Activated naive CD4-positive, alpha-beta T cell treated with anti-CD3 and anti-CD28 coated beads, Interleukin-2, amount 10 ng/mL, durations not matched to agents 7 days and 5 days (primary cell): Measurements from ENCODE around the gene SRGAP1.

Experiments
- CTCF ChIA-PET: fragments of 350-600 bp; sonication (Branson Sonifier 250); formaldehyde crosslinking; loops from one replicate; lab custom pipeline; 2021; ENCODE audit warnings: antibody characterized with exemption; lab: Charles Lee
- DNase-seq: peaks from one replicate; pipeline ENCODE4 v3.0.0-alpha.2; 2020
- H3K27ac Mint-ChIP-seq: one replicate; pipeline ENCODE4 v1.8.0; 2021; ENCODE audit warnings: mild to moderate bottlenecking, moderate library complexity, mixed read lengths
- H3K27me3 Mint-ChIP-seq: one replicate; pipeline ENCODE4 v1.8.0; 2021; ENCODE audit warnings: mild to moderate bottlenecking, mixed read lengths
- H3K36me3 Mint-ChIP-seq: one replicate; pipeline ENCODE4 v1.8.0; 2021; ENCODE audit warnings: mixed read lengths
- H3K4me1 Mint-ChIP-seq: one replicate; pipeline ENCODE4 v1.8.0; 2021; ENCODE audit warnings: mixed read lengths
- H3K4me3 Mint-ChIP-seq: one replicate; pipeline ENCODE4 v1.8.0; 2021; ENCODE audit warnings: mild to moderate bottlenecking, moderate library complexity, mixed read lengths
- H3K9me3 Mint-ChIP-seq: one replicate; pipeline ENCODE4 v1.8.0; 2021; ENCODE audit warnings: mixed read lengths

SRGAP1 gene

DNA sequence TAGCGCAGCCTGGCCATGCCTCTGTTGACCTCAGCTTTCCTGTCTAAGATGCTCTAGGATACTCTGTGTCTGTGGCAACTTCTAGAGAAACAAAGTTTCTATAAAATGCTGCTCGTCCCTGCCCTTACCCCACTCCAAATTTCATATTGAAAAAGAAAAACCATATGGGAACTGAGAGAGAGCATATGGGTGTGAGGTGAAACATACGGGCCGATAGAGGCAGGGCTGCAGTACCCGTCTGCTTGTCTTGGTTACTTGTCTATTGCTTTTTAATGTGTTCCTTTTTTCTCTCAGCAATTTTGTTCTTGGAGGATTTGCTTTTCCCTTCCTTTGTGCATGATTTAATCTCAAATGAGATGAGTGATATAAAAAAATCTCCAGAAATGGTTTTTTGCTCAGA, 113.0 kb downstream of the SRGAP1 start:
- Mint-ChIP-seq H3K27ac (no peak overlapping the region), H3K4me3 (no peak overlapping the region), H3K4me1 (no peaks in the 10 kb centered on the region), H3K36me3 (no peaks in the 10 kb centered on the region), H3K27me3 (peaks cover 3% of the 10 kb centered on the region), H3K9me3 (no peaks in the 10 kb centered on the region)
- DNase-seq: no peak
- CTCF ChIA-PET: interaction anchor here (0.7 kb wide), 1 partner anchor 394 kb away, joined by 3 read pairs; no protein-coding TSS in a partner anchor

DNA sequence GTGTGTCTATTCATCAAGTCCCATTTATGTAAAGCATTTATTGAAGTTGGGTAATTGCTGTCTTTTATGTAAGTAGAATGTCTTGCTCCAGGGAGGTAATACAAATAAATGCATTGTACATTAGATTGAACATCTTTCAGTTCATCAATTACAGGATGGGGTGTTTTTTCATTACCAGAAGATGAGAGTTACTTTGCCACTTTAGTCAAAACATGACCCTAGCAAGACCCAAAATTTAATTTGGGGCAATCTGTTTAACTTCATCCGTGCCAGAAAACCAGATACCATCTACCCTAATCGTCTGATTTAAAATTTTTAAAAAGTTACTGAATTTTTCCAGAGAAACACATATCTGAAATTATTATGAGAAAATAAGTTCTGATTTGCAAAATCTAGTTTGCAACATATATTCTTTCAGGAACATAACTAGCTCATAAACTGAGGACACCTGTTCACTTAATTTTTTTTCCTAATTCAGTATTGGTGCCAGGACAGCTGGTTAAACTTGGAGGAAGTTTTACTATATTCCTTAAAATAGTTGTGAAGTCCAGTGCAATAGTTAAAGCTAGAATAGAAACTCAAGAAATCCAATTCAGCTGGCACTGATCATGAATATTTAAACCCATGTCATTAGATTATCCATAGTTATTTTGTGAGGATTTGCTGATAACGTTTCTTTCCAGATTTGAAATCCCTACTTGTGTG, 114.5 kb downstream of the SRGAP1 start:
- H3K4me1 Mint-ChIP-seq: no peaks in the 10 kb centered on the region
- H3K9me3 Mint-ChIP-seq: no peaks in the 10 kb centered on the region
- H3K27ac Mint-ChIP-seq: no peak overlapping the region
- no peak overlapping the region for H3K4me3 Mint-ChIP-seq
- no peak for DNase-seq
- H3K27me3 Mint-ChIP-seq: no peaks in the 10 kb centered on the region
- CTCF ChIA-PET: no interaction called here
- H3K36me3 Mint-ChIP-seq: no peaks in the 10 kb centered on the region

DNA sequence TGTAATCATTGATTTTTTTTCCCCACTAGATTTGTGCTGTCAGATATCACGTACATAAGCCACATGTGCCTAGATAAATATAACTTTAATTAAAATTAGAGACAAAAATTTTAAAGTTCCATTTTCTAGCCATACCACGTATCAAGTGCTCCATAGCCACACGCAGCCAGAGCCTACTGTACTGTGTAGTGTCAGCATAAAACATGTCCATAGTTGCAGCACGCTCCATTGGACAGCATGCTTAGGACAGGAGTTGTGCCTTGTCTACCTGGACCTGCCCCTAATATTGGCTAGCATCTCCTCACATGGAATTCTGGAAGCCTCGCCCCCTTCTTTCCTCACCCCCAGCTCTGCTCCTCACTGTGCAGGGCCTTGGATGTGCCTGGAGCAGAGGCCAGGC, 116.5 kb downstream of the SRGAP1 start:
- Mint-ChIP-seq H3K4me1 (no peaks in the 10 kb centered on the region), H3K36me3 (no peaks in the 10 kb centered on the region), H3K27ac (no peak overlapping the region), H3K27me3 (no peaks in the 10 kb centered on the region), H3K9me3 (no peaks in the 10 kb centered on the region), H3K4me3 (no peak overlapping the region)
- no peak for DNase-seq
- CTCF ChIA-PET: no interaction called here

DNA sequence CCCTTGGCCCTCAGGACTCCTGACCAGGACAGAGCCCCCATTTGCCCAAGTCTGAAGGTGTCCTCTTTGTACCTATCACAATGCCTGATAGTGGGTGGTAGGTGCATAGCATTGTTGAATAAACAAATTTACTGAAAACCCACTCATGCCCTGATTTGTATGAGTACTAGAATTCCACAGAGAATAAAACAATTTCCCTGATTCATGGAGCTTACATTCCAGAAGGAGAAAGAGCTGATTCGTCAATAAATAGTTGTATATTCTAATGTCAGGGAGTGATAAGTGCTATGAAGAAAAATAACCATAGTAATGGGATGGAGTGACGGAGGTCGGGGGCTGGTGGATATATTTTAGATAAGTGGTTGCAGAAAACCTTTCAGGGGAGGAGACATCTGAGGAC, 117.0 kb downstream of the SRGAP1 start:
- no peaks in the 10 kb centered on the region for H3K9me3 Mint-ChIP-seq
- DNase-seq: no peak

DNA sequence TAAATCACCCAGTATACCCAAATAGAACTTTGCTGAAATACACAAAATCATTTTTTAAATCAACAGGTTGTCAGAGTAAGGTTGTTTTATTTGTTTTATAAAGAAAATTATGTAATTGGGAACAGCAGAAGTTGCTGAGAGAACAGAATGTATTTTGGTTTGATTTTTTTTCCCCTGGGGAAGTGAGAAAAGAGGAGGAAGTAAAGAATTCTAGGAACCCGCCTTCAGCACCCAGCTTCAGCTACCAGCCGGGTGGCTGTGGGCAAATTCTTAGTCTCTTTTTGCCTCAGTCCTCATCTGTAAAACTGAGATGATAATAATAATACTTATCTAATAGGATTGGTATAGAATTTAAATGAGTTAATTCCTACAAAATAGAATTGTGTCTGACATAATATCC, 119.4 kb downstream of the SRGAP1 start:
- no peaks in the 10 kb centered on the region for H3K4me1 Mint-ChIP-seq
- DNase-seq: no peak
- no peaks in the 10 kb centered on the region for H3K9me3 Mint-ChIP-seq
- CTCF ChIA-PET: no interaction called here
- H3K27ac Mint-ChIP-seq: no peak overlapping the region
- no peak overlapping the region for H3K4me3 Mint-ChIP-seq
- no peaks in the 10 kb centered on the region for H3K27me3 Mint-ChIP-seq
- H3K36me3 Mint-ChIP-seq: no peaks in the 10 kb centered on the region

More for the DNA sequence above, 117.0 kb downstream of the SRGAP1 start:
- no peaks in the 10 kb centered on the region for H3K27me3 Mint-ChIP-seq
- no peaks in the 10 kb centered on the region for H3K4me1 Mint-ChIP-seq
- H3K4me3 Mint-ChIP-seq: no peak overlapping the region
- CTCF ChIA-PET: no interaction called here
- H3K27ac Mint-ChIP-seq: no peak overlapping the region
- no peaks in the 10 kb centered on the region for H3K36me3 Mint-ChIP-seq

DNA sequence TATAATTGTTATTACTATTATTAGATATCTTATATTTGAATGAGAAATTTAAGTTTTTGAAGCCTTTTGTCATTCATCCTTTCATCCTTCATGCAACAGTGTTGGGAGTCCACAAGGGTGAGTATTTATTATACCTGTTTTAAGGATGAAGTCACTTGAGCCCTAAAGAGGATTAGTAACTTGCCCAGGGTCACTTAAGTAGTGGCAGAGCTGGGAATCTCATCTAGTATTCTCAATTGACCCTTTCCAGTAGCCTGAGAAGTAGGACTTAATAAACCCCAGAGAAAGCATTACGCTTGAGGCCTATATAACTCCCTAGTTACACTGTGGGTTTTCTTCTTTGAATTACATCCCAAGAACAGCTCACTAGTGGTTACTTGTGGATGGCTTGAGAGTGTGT, 119.8 kb downstream of the SRGAP1 start:
- no peak overlapping the region for H3K27ac Mint-ChIP-seq
- no peaks in the 10 kb centered on the region for H3K4me1 Mint-ChIP-seq
- no peak for DNase-seq
- no peaks in the 10 kb centered on the region for H3K36me3 Mint-ChIP-seq
- CTCF ChIA-PET: no interaction called here
- no peak overlapping the region for H3K4me3 Mint-ChIP-seq
- no peaks in the 10 kb centered on the region for H3K9me3 Mint-ChIP-seq
- H3K27me3 Mint-ChIP-seq: no peaks in the 10 kb centered on the region

DNA sequence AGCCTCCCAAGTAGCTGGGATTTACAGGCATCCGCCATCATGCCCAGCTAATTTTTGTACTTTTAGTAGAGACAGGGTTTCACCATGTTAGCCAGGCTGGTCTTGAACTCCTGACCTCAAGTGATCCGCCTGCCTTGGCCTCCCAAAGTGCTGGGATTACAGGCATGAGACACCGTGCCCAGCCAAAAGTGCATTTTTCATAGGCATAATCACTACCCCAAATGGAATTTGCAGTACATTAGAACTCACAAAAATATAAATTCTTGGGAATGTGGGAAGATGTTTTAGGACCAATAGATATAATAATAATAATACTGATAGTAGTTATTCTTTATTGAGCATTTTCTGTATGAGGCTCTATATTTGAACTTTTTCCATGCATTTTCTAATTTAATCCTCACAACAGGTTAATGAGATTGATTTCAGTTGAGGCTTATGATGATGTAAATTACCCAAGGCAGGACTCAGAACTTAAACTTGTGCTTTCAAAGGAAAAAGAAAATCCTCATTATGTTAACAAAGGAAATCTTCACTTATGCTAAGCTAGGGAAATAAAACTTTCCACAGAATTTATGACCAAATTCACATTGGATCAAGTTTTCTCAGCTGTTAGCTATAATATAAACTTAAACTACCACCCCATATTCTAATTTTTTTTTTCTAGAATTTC, 121.6 kb downstream of the SRGAP1 start:
- DNase-seq: no peak
- Mint-ChIP-seq H3K4me1 (no peaks in the 10 kb centered on the region), H3K27me3 (no peaks in the 10 kb centered on the region), H3K4me3 (no peak overlapping the region), H3K9me3 (no peaks in the 10 kb centered on the region), H3K27ac (no peak overlapping the region), H3K36me3 (no peaks in the 10 kb centered on the region)
- CTCF ChIA-PET: interaction anchor here (1.2 kb wide), 1 partner anchor 25 kb away, joined by 3 read pairs; no protein-coding TSS in a partner anchor

DNA sequence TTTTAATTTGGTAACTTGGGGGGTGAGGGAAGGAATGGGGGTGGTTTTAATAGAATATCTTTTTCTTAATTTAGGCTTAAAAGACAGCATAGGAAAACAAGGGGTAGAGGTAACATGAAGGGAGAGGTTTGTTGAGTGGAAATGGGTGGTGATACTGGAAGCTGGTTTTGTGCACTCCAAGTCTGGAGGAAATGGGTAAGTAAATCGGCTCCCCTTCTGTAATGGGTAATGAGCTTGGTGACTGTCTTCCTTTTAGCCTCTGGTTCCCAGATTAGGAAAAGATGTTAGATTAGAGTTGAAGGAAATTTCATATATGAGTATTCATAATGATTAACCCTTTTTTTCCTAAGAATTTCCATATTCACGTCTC, 122.1 kb downstream of the SRGAP1 start:
- H3K27ac Mint-ChIP-seq: no peak overlapping the region
- H3K27me3 Mint-ChIP-seq: no peaks in the 10 kb centered on the region
- CTCF ChIA-PET: interaction anchor here (1.2 kb wide), 1 partner anchor 24 kb away, joined by 3 read pairs; no protein-coding TSS in a partner anchor
- no peak for DNase-seq
- H3K4me3 Mint-ChIP-seq: no peak overlapping the region
- no peaks in the 10 kb centered on the region for H3K9me3 Mint-ChIP-seq
- no peaks in the 10 kb centered on the region for H3K4me1 Mint-ChIP-seq
- H3K36me3 Mint-ChIP-seq: no peaks in the 10 kb centered on the region

DNA sequence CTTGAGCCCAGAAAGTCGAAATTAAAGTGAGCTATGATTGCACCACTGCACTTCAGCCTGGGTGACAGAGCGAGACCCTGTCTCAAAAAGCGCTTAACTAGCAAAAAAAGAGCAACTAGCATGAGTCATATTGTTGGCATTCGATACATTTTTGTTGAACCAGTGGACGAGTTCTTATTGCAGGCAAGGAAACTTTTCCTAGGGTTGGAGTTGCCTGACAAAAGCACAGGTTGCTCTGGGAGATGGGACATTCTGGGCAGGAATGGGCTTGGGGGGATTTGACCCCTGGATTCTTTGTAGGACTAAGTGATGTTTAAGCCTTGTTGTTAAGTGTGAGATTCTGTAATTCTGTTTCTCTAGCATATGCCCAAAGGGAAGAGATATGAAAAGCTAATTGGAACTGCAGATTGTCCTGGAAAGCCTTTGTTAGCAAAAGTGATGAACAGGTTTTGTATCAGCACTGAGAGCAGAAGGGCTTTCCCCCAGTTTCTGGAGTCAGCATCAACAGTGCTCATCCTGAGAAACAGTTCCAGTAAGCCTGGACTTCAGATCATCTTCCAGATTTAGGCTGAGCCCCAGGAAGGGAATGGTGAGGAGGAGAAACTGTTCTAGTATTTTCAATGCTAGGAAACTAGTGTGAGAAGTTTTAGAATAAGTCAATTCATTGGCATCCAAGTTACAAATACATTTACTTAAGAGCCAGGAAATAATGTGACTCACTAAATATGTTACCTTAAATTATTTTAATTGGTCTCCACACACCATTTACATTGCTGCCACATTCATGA, 123.1 kb downstream of the SRGAP1 start:
- CTCF ChIA-PET: no interaction called here
- no peaks in the 10 kb centered on the region for H3K9me3 Mint-ChIP-seq
- H3K36me3 Mint-ChIP-seq: no peaks in the 10 kb centered on the region
- no peak overlapping the region for H3K4me3 Mint-ChIP-seq
- H3K27ac Mint-ChIP-seq: no peak overlapping the region
- H3K4me1 Mint-ChIP-seq: no peaks in the 10 kb centered on the region
- no peak for DNase-seq
- H3K27me3 Mint-ChIP-seq: no peaks in the 10 kb centered on the region

DNA sequence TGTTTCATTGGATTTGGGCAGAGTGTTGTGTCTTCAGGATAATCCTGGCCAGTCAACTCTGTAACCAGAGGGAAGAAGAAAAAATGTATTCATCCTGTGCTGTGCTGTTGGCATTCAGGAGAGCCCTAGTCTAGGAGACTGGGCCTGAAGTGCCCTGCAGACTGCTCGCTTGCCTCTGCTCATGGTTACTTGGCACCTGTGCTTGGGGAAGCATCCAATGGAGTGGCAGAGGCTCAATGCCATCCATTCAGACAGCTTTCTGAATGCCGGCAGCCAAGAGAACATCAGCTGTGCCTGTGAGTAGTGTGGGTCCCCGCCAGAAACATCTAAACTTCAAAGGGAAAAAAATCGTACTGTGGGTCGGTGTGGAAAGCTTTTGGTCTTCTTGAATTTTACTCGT, 124.2 kb downstream of the SRGAP1 start:
- Mint-ChIP-seq H3K9me3 (no peaks in the 10 kb centered on the region), H3K27ac (no peak overlapping the region), H3K36me3 (no peaks in the 10 kb centered on the region), H3K4me1 (no peaks in the 10 kb centered on the region), H3K27me3 (no peaks in the 10 kb centered on the region), H3K4me3 (no peak overlapping the region)
- no peak for DNase-seq
- CTCF ChIA-PET: no interaction called here

DNA sequence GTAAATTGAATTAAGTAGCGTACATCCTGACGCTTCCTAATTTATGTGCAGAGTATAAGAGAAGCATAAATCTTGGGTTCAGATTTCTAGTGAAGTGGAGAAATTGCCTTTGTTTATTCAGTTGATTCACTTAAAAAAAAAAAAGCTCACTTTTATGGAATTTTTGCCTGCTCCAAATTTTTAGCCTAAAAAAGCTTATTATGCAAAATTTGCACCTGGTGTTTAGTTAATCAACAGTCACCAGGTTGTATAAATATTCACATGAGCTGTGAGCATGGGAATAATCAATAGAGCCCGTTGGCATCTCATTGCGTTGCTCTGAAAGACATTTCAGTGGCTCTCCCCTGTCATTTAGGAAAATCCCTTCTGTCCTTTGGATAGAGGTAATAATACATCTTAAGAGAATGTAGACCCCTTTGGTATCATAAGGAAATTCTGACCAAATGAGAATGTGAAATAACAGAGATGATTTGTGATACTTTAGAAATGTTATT, 132.4 kb downstream of the SRGAP1 start:
- no peak for DNase-seq
- Mint-ChIP-seq H3K9me3 (no peaks in the 10 kb centered on the region), H3K4me1 (no peaks in the 10 kb centered on the region), H3K36me3 (no peaks in the 10 kb centered on the region), H3K27ac (no peak overlapping the region), H3K27me3 (peaks cover 4% of the 10 kb centered on the region), H3K4me3 (no peak overlapping the region)
- CTCF ChIA-PET: no interaction called here

DNA sequence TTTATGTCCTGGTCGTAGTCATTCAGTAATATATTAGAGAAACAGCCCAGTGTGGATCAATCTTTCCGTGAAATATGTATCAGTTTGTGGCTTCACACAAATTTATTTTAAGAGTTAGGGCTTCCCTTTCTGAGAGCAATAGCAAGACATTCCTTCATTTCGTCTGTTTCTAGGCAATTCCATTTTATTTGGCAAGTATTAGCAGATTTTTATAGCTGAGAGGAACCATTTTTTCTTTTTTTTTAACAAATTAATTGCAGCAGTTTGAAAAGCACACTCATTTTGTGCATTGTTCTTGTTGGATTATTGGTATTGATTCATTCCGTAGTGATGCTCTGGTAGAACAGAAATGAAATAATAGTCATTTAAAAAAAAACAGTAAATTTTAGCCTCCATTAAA, 132.9 kb downstream of the SRGAP1 start:
- no peaks in the 10 kb centered on the region for H3K4me1 Mint-ChIP-seq
- no peaks in the 10 kb centered on the region for H3K9me3 Mint-ChIP-seq
- DNase-seq: no peak
- no peaks in the 10 kb centered on the region for H3K36me3 Mint-ChIP-seq
- H3K27me3 Mint-ChIP-seq: peaks cover 4% of the 10 kb centered on the region
- H3K4me3 Mint-ChIP-seq: no peak overlapping the region
- no peak overlapping the region for H3K27ac Mint-ChIP-seq
- CTCF ChIA-PET: no interaction called here

DNA sequence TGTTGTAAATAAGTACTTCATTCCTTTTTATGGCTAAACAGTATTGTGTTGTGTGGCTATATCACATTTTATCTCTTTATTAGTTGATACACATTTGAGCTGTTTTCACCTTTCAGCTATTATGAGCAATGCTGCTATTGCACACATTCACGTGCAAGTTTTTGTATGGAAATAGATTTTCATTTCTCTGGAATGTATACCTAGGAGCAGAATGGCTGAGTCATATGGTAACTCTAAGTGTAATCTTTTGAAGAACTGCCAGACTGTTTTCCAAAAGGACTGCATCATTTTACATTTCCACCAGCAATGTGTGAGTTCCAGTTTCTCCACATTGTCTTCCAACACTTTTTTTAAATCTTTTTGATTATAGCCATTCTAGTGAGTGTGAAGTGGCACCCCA, 134.0 kb downstream of the SRGAP1 start:
- no peak for DNase-seq
- CTCF ChIA-PET: no interaction called here
- no peak overlapping the region for H3K27ac Mint-ChIP-seq
- no peaks in the 10 kb centered on the region for H3K9me3 Mint-ChIP-seq
- H3K36me3 Mint-ChIP-seq: no peaks in the 10 kb centered on the region
- peaks cover 4% of the 10 kb centered on the region for H3K27me3 Mint-ChIP-seq
- H3K4me1 Mint-ChIP-seq: no peaks in the 10 kb centered on the region
- no peak overlapping the region for H3K4me3 Mint-ChIP-seq

DNA sequence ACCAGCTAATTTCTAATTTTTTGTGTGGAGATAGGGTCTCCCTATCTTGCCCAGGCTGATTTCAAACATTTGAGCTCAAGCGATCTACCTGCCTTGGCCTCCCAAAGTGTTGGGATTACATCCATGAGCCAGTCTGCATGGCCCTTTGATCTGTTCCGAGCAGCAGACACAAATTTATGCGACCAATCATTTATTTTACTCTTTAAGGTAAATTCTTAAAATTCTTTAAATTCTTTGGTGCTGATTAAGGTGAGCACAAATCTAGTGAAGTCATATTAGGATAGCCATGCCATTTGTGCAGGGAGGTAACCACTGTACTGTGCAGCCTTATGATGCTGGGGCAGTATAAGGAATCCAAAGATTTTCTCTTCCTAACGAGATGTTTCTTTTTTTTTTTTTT, 135.7 kb downstream of the SRGAP1 start:
- Mint-ChIP-seq H3K4me3 (no peak overlapping the region), H3K27ac (no peak overlapping the region), H3K4me1 (no peaks in the 10 kb centered on the region), H3K36me3 (no peaks in the 10 kb centered on the region), H3K27me3 (peaks cover 4% of the 10 kb centered on the region), H3K9me3 (no peaks in the 10 kb centered on the region)
- DNase-seq: no peak
- CTCF ChIA-PET: no interaction called here
